Testis (tissue), 2 donors: ENCODE data around the gene GSDME.

ENCODE experiments used
- POLR2A ChIP-seq: fragments of 450-650 bp; IDR thresholded peaks from one replicate; pipeline ENCODE4 v1.6.1; 2017; ENCODE audit warnings: antibody characterized with exemption, mild to moderate bottlenecking, moderate library complexity
- TF ChIP-seq, protein P1 (sequence below), 3 experiments: fragments of 450-650 bp in 2 of 3; fragments of 200-600 bp in 1 of 3; sonication (generic) in 1 of 3; IDR thresholded peaks; one replicate each; pipeline ENCODE4 v1.5.1; 2016 to 2019; ENCODE audit warnings: antibody characterized with exemption in 3 of 3, mild to moderate bottlenecking in 2 of 3, moderate library complexity in 1 of 3

DNA sequence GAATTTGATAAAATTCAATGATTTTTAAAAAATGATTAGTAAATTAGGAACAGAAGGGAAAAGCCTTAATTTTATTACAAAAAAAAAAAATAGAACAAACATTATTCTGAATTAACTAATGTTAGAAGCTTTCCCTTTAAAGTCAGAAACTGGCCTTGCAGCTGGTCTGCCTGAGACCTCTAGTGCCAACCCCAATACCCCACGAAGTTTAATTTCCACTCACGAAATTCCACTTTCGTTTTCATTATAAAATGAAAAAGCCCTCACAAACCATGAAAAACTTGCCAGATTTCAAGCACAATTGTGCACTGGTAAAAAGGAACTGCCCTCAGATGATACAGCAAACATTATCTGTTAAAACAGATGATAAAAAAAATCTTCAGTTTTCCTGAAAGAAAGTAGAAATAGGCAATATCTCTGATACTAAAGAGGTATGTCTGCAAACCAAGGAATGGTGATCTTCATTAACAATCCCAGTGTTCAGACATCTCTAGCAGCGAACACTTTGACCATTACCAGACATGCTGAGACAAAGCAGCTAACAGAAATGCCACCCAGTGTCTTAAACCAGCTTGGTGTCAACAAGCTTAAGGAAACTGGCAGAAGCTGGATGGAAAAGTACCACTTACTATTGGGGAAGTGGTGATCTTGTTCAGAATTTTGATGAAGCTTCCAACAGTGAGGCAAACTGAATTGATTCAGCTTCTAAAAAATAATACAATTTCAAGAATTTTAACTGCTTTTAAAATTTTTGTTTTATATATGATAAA, 103.8 kb downstream of the GSDME start:
- TF ChIP-seq, protein P1, sequence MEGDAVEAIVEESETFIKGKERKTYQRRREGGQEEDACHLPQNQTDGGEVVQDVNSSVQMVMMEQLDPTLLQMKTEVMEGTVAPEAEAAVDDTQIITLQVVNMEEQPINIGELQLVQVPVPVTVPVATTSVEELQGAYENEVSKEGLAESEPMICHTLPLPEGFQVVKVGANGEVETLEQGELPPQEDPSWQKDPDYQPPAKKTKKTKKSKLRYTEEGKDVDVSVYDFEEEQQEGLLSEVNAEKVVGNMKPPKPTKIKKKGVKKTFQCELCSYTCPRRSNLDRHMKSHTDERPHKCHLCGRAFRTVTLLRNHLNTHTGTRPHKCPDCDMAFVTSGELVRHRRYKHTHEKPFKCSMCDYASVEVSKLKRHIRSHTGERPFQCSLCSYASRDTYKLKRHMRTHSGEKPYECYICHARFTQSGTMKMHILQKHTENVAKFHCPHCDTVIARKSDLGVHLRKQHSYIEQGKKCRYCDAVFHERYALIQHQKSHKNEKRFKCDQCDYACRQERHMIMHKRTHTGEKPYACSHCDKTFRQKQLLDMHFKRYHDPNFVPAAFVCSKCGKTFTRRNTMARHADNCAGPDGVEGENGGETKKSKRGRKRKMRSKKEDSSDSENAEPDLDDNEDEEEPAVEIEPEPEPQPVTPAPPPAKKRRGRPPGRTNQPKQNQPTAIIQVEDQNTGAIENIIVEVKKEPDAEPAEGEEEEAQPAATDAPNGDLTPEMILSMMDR (IDR thresholded peaks at IDR 0.05): no peak
- no peak for TF ChIP-seq POLR2A
